SK-N-SH treated with all-trans-retinoic acid at 6 μM for 48 hours (cell line): ENCODE results near the gene UCP2.

Experiments used
- ARNTL ChIP-seq: fragments of 450-650 bp; formaldehyde crosslinking; IDR thresholded peaks from 2 replicates; pipeline ENCODE4 v1.5.0; 2020; ENCODE audit warnings: low read depth, mild to moderate bottlenecking, moderate library complexity, borderline replicate concordance
- CREB5 ChIP-seq: fragments of 250-450 bp; sonication (Bioruptor Pico); IDR thresholded peaks from 2 replicates; pipeline ENCODE4 v1.5.1; 2020; ENCODE audit warnings: low read depth, mild to moderate bottlenecking, moderate library complexity
- ESRRG ChIP-seq: fragments of 250-450 bp; sonication (Bioruptor Pico); IDR thresholded peaks from 2 replicates; pipeline ENCODE4 v1.6.1; 2021; ENCODE audit warnings: mild to moderate bottlenecking
- ISL1 ChIP-seq: fragments of 250-450 bp; sonication (Bioruptor Pico); IDR thresholded peaks from 2 replicates; pipeline ENCODE4 v2.1.2; 2022; ENCODE audit warnings: mild to moderate bottlenecking, moderate library complexity
- PATZ1 ChIP-seq: fragments of 250-450 bp; sonication (Bioruptor Pico); IDR thresholded peaks from 2 replicates; pipeline ENCODE4 v1.8.0; 2020; ENCODE audit warnings: mild to moderate bottlenecking, moderate library complexity, borderline replicate concordance
- PPARA ChIP-seq: fragments of 250-450 bp; sonication (Bioruptor Pico); IDR thresholded peaks from 2 replicates; pipeline ENCODE4 v1.5.0; 2020; ENCODE audit warnings: mild to moderate bottlenecking, borderline replicate concordance
- RARB ChIP-seq: fragments of 250-450 bp; sonication (Bioruptor Pico); IDR thresholded peaks from 2 replicates; pipeline ENCODE4 v1.8.0; 2021; ENCODE audit warnings: mild to moderate bottlenecking, moderate library complexity
- TOX ChIP-seq: fragments of 250-450 bp; sonication (Bioruptor Pico); IDR thresholded peaks from 2 replicates; pipeline ENCODE4 v1.8.0; 2021; ENCODE audit warnings: mild to moderate bottlenecking, moderate library complexity, borderline replicate concordance
- TSHZ2 ChIP-seq: fragments of 250-450 bp; sonication (Bioruptor Pico); IDR thresholded peaks from 2 replicates; pipeline ENCODE4 v1.5.0; 2020; ENCODE audit warnings: mild to moderate bottlenecking, moderate library complexity
- ZC3H10 ChIP-seq: fragments of 250-450 bp; sonication (Bioruptor Pico); IDR thresholded peaks from 2 replicates; pipeline ENCODE4 v1.5.1; 2021; ENCODE audit warnings: mild to moderate bottlenecking, moderate library complexity
- ZFP3 ChIP-seq: fragments of 250-450 bp; sonication (Bioruptor Pico); IDR thresholded peaks from 2 replicates; pipeline ENCODE4 v1.5.0; 2020; ENCODE audit warnings: mild to moderate bottlenecking, moderate library complexity
- ZFP30 ChIP-seq: fragments of 450-650 bp; formaldehyde crosslinking; IDR thresholded peaks from 2 replicates; pipeline ENCODE4 v1.5.0; 2022; ENCODE audit warnings: mild to moderate bottlenecking, moderate library complexity
- ZNF8 ChIP-seq: fragments of 450-650 bp; formaldehyde crosslinking; IDR thresholded peaks from 2 replicates; pipeline ENCODE4 v1.5.0; 2020; ENCODE audit warnings: mild to moderate bottlenecking, moderate library complexity

- TF ChIP-seq TSHZ2 (CRISPR knock-in tag) (no peak), PATZ1 (CRISPR knock-in tag) (no peak), TOX (CRISPR knock-in tag) (no peak), ZC3H10 (CRISPR knock-in tag) (no peak), CREB5 (CRISPR knock-in tag) (no peak), ZNF8 (CRISPR knock-in tag) (no peak), RARB (CRISPR knock-in tag) (no peak), ESRRG (CRISPR knock-in tag) (no peak), PPARA (CRISPR knock-in tag) (no peak), ZFP30 (CRISPR knock-in tag) (no peak), ARNTL (CRISPR knock-in tag) (no peak), ISL1 (no peak), ZFP3 (CRISPR knock-in tag) (no peak)
Measured at GRCh38 chr11:73969091-73969490, 13.6 kb downstream of the UCP2 start.
